Lung (tissue), 12 donors: ENCODE data around the gene RNASE1. TPM values are rescaled to one million over a fixed set of nuclear protein-coding genes. Genes with fewer than 3 reads are reported as not detected.

ENCODE experiments used
- ATAC-seq: fragments of 200-7000 bp; cut with Tn5 transposase; one replicate; pipeline ENCODE4 v1.9.1; 2020; ENCODE audit warnings: moderate number of reproducible peaks; ENCODE audit not compliant: insufficient read depth, low FRiP score
- DNase-seq, 3 donors: peaks; one replicate each; pipeline ENCODE4 v3.0.0-alpha.2; 2013 to 2017
- H3K27ac ChIP-seq, 2 donors: one replicate each; pipeline ENCODE4 v1.5.1; 2013; ENCODE audit warnings: mild to moderate bottlenecking in 2 of 2, moderate library complexity in 2 of 2, control low read depth in 1 of 2, inconsistent platforms in 1 of 2, low read depth in 1 of 2, low read length in 1 of 2
- H3K27me3 ChIP-seq, 3 donors: one replicate each; pipeline ENCODE4 v1.5.1; 2013; ENCODE audit warnings: low read length in 2 of 3; ENCODE audit not compliant: control insufficient read depth in 3 of 3, insufficient read depth in 3 of 3
- H3K36me3 ChIP-seq, 4 donors: one replicate each; pipeline ENCODE4 v1.5.1; 2013; ENCODE audit warnings: low read length in 4 of 4, mild to moderate bottlenecking in 1 of 4, moderate library complexity in 1 of 4; ENCODE audit not compliant: control insufficient read depth in 4 of 4, insufficient read depth in 4 of 4
- H3K4me1 ChIP-seq, 5 donors: one replicate each; pipeline ENCODE4 v1.5.1; 2013; ENCODE audit warnings: low read length in 5 of 5, mild to moderate bottlenecking in 2 of 5, moderate library complexity in 1 of 5; ENCODE audit not compliant: control insufficient read depth in 5 of 5, insufficient read depth in 5 of 5
- H3K4me3 ChIP-seq: one replicate; pipeline ENCODE4 v1.5.1; 2013; ENCODE audit warnings: mild to moderate bottlenecking, control low read depth, moderate library complexity
- H3K9ac ChIP-seq, 2 donors: one replicate each; pipeline ENCODE4 v1.5.1; 2013; ENCODE audit warnings: low read length in 2 of 2, control low read depth in 1 of 2; ENCODE audit not compliant: insufficient read depth in 1 of 2
- H3K9me3 ChIP-seq, 4 donors: one replicate each; pipeline ENCODE4 v1.5.1; 2013; ENCODE audit warnings: low read length in 3 of 4, mild to moderate bottlenecking in 1 of 4, moderate library complexity in 1 of 4; ENCODE audit not compliant: control insufficient read depth in 4 of 4, insufficient read depth in 3 of 4
- CTCF ChIP-seq: IDR thresholded peaks from 2 replicates; pipeline ENCODE4 v1.5.1; 2012; ENCODE audit warnings: mild to moderate bottlenecking; ENCODE audit errors: control extremely low read depth, extremely low read depth
- WGBS, 2 donors: extraction: QIAGEN DNeasy Blood & Tissue Kit; methylation state at CpG; one replicate each; pipeline ENCODE4 v1.1.7; 2013; 5-methylcytosine and 5-hydroxymethylcytosine counted together
- polyA plus RNA-seq, 2 donors: library from polyadenylated mRNA; stranded (reverse); fragments of 200-250 nt; gene quantifications; one replicate each; pipeline ENCODE4 v1.2.1, GENCODE V29; 2013
- total RNA-seq, 2 donors: library from RNA; depleted of rRNA in 1 of 2; stranded (reverse); fragments of >200 nt in 1 of 2; gene quantifications; one replicate each; pipeline ENCODE4 v1.2.1, GENCODE V29; 2014 to 2021
- donor health status: control.
- donor health status: control.
- donor health status: Bipolar disorder and iron deficiency.
- donor health status: healthy.
- donor health status: DM: yes; HTN: yes; CAD: no.

RNASE1 gene
- total and polyA plus RNA-seq, 4 donors: 511 to 1,326 (median 1,000) TPM

GRCh38 chr14:20794644-20795369, 7.8 kb downstream of the RNASE1 start:
- H3K27ac ChIP-seq: no peak overlapping the region
- H3K4me1 ChIP-seq: peaks cover 0 to 14% (median 9%) of the 10 kb centered on the region in 5 donors
- no peaks in the 10 kb centered on the region for H3K36me3 ChIP-seq
- TF ChIP-seq CTCF: no peak
- DNase-seq (no peak), ATAC-seq (no peak)
- H3K9me3 ChIP-seq: no peaks in the 10 kb centered on the region
- H3K4me3 ChIP-seq: no peak overlapping the region
- H3K9ac ChIP-seq: no peak overlapping the region
- WGBS, 2 donors: 40 to 65% methylated on average over 7 of the region's 7 CpGs
- H3K27me3 ChIP-seq: no peaks in the 10 kb centered on the region

GRCh38 chr14:20792556-20792955, 10.1 kb downstream of the RNASE1 start:
- no peak for TF ChIP-seq CTCF
- WGBS, 2 donors: 80 to 82% methylated on average over 4 of the region's 4 CpGs
- Histone ChIP-seq H3K27me3 (no peaks in the 10 kb centered on the region), H3K27ac (no peak overlapping the region), H3K4me1 (peaks cover 0 to 10% (median 5%) of the 10 kb centered on the region in 5 donors), H3K9ac (no peak overlapping the region), H3K36me3 (no peaks in the 10 kb centered on the region), H3K4me3 (no peak overlapping the region), H3K9me3 (no peaks in the 10 kb centered on the region)
- DNase-seq (no peak), ATAC-seq (no peak)

- no peaks in the 10 kb centered on the region for H3K9me3 ChIP-seq
- H3K27ac ChIP-seq: no peak overlapping the region
- H3K4me1 ChIP-seq: peaks cover 0 to 10% (median 5%) of the 10 kb centered on the region in 5 donors
- ATAC-seq (no peak), DNase-seq (no peak)
- H3K9ac ChIP-seq: no peak overlapping the region
- no peaks in the 10 kb centered on the region for H3K36me3 ChIP-seq
- H3K27me3 ChIP-seq: no peaks in the 10 kb centered on the region
- WGBS, 2 donors: 30 to 53% methylated on average over 2 of the region's 2 CpGs
- H3K4me3 ChIP-seq: no peak overlapping the region
- TF ChIP-seq CTCF: no peak
Observed at GRCh38 chr14:20791597-20791996, 11.0 kb downstream of the RNASE1 start.

- Histone ChIP-seq H3K27me3 (no peaks in the 10 kb centered on the region), H3K36me3 (no peaks in the 10 kb centered on the region), H3K27ac (no peak overlapping the region), H3K4me3 (no peak overlapping the region), H3K4me1 (peaks cover 0 to 10% (median 5%) of the 10 kb centered on the region in 5 donors), H3K9ac (no peak overlapping the region), H3K9me3 (no peaks in the 10 kb centered on the region)
- no peak for DNase-seq
- ATAC-seq: no peak
- WGBS, 2 donors: 24 to 52% methylated on average over 7 of the region's 7 CpGs
- no peak for TF ChIP-seq CTCF
Observed at GRCh38 chr14:20791187-20791586, 11.5 kb downstream of the RNASE1 start.
